ENCODE measurements around the gene TIGD6. TPM values are rescaled to one million over a fixed set of nuclear protein-coding genes. Genes with fewer than 3 reads are reported as not detected.

Gene TIGD6
- total and polyA plus RNA-seq, 4 donors: 3.0 to 5.0 (median 4.2) TPM

DNA sequence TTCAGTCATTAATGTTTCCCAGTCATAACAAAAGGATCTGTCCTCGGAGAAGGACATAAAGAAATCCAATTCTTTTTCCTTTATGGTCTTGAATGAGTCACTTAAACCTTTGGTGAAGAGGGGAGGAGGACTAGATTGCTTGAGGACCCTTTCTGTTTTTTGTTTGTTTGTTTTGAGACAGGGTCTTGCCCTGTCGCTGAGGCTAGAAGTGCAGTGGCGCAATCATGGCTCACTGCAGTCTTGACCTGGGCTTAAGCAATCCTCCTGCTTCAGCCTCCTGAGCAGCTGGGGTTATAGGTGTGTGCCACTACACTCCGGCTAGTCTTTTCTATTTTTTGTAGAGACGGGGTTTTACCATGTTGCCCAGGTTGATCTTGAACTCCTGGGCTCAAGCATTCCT is 12.3 kb downstream of the TIGD6 start:
- no peaks in the 10 kb centered on the region for H3K27me3 ChIP-seq (ENCODE audit: control insufficient read depth in 3 of 3, insufficient read depth in 3 of 3, low read length in 2 of 3)
- no peak overlapping the region for H3K9ac ChIP-seq (ENCODE audit: insufficient read depth in 1 of 2, low read length in 2 of 2)
- H3K27ac ChIP-seq (ENCODE audit: low read depth in 1 of 2, low read length in 1 of 2): no peak overlapping the region
- TF ChIP-seq, protein P1, sequence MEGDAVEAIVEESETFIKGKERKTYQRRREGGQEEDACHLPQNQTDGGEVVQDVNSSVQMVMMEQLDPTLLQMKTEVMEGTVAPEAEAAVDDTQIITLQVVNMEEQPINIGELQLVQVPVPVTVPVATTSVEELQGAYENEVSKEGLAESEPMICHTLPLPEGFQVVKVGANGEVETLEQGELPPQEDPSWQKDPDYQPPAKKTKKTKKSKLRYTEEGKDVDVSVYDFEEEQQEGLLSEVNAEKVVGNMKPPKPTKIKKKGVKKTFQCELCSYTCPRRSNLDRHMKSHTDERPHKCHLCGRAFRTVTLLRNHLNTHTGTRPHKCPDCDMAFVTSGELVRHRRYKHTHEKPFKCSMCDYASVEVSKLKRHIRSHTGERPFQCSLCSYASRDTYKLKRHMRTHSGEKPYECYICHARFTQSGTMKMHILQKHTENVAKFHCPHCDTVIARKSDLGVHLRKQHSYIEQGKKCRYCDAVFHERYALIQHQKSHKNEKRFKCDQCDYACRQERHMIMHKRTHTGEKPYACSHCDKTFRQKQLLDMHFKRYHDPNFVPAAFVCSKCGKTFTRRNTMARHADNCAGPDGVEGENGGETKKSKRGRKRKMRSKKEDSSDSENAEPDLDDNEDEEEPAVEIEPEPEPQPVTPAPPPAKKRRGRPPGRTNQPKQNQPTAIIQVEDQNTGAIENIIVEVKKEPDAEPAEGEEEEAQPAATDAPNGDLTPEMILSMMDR (IDR thresholded peaks at IDR 0.05; ENCODE audit: control extremely low read depth, extremely low read depth): no peak
- WGBS, 2 donors: 70 to 77% methylated on average over 5 of the region's 5 CpGs
- DNase-seq (no peak), ATAC-seq (ENCODE audit: insufficient read depth, low FRiP score) (no peak)
- H3K36me3 ChIP-seq (ENCODE audit: control insufficient read depth in 4 of 4, insufficient read depth in 4 of 4, low read length in 4 of 4): peaks cover 0 to 4% (median 1%) of the 10 kb centered on the region in 4 donors
- no peaks in the 10 kb centered on the region for H3K9me3 ChIP-seq (ENCODE audit: control insufficient read depth in 4 of 4, insufficient read depth in 3 of 4, low read length in 3 of 4)
- no peaks in the 10 kb centered on the region for H3K4me1 ChIP-seq (ENCODE audit: control insufficient read depth in 5 of 5, insufficient read depth in 5 of 5, low read length in 5 of 5)
- no peak overlapping the region for H3K4me3 ChIP-seq

DNA sequence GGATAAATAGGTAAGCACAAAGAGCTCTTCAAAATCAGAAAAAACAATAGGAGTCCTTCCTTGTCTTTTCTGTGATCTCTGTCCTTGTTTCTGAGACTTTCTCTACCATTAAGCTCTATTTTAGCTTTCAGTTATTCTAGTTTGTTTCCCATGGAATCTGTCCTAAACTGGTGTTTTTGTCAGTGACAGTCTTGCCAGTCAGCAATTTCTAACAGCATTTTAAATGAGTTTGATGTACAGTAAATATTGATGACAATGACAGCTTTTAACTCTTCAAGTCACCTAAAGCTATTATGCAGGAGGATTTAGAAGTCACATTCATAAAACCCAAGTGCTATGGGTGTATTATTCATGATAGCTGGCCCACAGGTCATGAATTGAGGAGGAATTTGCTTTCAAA is 17.9 kb downstream of the TIGD6 start:
- no peak for ATAC-seq (ENCODE audit: insufficient read depth, low FRiP score)
- Histone ChIP-seq H3K27ac (ENCODE audit: low read depth in 1 of 2, low read length in 1 of 2) (no peak overlapping the region), H3K27me3 (ENCODE audit: control insufficient read depth in 3 of 3, insufficient read depth in 3 of 3, low read length in 2 of 3) (no peaks in the 10 kb centered on the region), H3K4me3 (no peak overlapping the region), H3K9me3 (ENCODE audit: control insufficient read depth in 4 of 4, insufficient read depth in 3 of 4, low read length in 3 of 4) (no peaks in the 10 kb centered on the region), H3K4me1 (ENCODE audit: control insufficient read depth in 5 of 5, insufficient read depth in 5 of 5, low read length in 5 of 5) (no peaks in the 10 kb centered on the region), H3K36me3 (ENCODE audit: control insufficient read depth in 4 of 4, insufficient read depth in 4 of 4, low read length in 4 of 4) (peaks cover 12 to 26% (median 17%) of the 10 kb centered on the region in 4 donors), H3K9ac (ENCODE audit: insufficient read depth in 1 of 2, low read length in 2 of 2) (no peak overlapping the region)
- TF ChIP-seq, protein P1 (IDR thresholded peaks at IDR 0.05; ENCODE audit: control extremely low read depth, extremely low read depth): no peak
- no peak for DNase-seq

DNA sequence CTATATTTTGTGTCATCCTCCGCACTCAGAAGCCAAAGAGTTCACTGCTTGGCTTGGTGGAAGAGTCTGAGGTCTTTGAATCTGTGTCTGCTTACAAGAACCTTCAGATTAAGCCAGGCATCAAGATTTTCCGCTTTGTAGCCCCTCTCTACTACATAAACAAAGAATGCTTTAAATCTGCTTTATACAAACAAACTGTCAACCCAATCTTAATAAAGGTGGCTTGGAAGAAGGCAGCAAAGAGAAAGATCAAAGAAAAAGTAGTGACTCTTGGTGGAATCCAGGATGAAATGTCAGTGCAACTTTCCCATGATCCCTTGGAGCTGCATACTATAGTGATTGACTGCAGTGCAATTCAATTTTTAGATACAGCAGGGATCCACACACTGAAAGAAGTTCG is 19.2 kb downstream of the TIGD6 start:
- peaks cover 12 to 26% (median 17%) of the 10 kb centered on the region in 4 donors for H3K36me3 ChIP-seq (ENCODE audit: control insufficient read depth in 4 of 4, insufficient read depth in 4 of 4, low read length in 4 of 4)

More for the DNA sequence above, 19.2 kb downstream of the TIGD6 start:
- no peak for ATAC-seq (ENCODE audit: insufficient read depth, low FRiP score)
- no peaks in the 10 kb centered on the region for H3K9me3 ChIP-seq (ENCODE audit: control insufficient read depth in 4 of 4, insufficient read depth in 3 of 4, low read length in 3 of 4)
- no peaks in the 10 kb centered on the region for H3K4me1 ChIP-seq (ENCODE audit: control insufficient read depth in 5 of 5, insufficient read depth in 5 of 5, low read length in 5 of 5)
- peak in 1 of 3 donors; percentile 15 for DNase-seq
- no peaks in the 10 kb centered on the region for H3K27me3 ChIP-seq (ENCODE audit: control insufficient read depth in 3 of 3, insufficient read depth in 3 of 3, low read length in 2 of 3)
- H3K27ac ChIP-seq (ENCODE audit: low read depth in 1 of 2, low read length in 1 of 2): no peak overlapping the region
- 86% methylated on average over 3 of the region's 3 CpGs for WGBS, 2 donors
- H3K9ac ChIP-seq (ENCODE audit: insufficient read depth in 1 of 2, low read length in 2 of 2): no peak overlapping the region
- TF ChIP-seq, protein P1 (IDR thresholded peaks at IDR 0.05; ENCODE audit: control extremely low read depth, extremely low read depth): no peak
- H3K4me3 ChIP-seq: no peak overlapping the region

All from lung (tissue), 12 donors.